NK-92 treated with Interleukin-12 subunit alpha and Interleukin-12 subunit beta, amount 100 ng/mL, for 24 hours (cell line): ENCODE data around the gene BCAM.

Source experiments
- DNase-seq: peaks from one replicate; lab custom pipeline; 2025; lab: John Stamatoyannopoulos, UW

Gene BCAM

GRCh38 chr19:44792281-44792680, 16.6 kb upstream of the BCAM start:
- DNase-seq = no peak

- no peak for DNase-seq
These were observed 14.3 kb upstream of the BCAM start for GRCh38 chr19:44794610-44795009.

GRCh38 chr19:44795398-44795987, 13.4 kb upstream of the BCAM start:
- no peak for DNase-seq

DNA sequence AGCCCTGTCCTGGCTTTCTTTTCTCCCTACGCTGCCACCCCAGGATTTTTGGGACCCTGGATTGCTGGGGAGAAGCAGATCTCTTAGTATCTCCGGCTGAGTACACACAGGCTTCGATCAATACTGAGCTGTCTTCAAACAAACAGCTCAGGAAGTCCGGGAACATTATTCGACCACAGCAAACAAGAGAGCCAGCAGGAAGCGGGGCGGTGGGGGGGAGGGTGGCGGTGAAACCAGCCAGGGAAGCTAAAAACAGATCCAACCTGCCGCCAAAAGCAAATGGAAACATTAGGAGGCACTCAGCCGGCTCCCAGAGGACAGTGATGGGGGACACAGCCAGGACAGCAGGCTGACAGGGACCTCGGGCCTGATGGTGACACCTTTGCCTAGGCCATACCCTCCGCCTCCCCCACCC, 12.2 kb upstream of the BCAM start:
- DNase-seq = no peak

DNA sequence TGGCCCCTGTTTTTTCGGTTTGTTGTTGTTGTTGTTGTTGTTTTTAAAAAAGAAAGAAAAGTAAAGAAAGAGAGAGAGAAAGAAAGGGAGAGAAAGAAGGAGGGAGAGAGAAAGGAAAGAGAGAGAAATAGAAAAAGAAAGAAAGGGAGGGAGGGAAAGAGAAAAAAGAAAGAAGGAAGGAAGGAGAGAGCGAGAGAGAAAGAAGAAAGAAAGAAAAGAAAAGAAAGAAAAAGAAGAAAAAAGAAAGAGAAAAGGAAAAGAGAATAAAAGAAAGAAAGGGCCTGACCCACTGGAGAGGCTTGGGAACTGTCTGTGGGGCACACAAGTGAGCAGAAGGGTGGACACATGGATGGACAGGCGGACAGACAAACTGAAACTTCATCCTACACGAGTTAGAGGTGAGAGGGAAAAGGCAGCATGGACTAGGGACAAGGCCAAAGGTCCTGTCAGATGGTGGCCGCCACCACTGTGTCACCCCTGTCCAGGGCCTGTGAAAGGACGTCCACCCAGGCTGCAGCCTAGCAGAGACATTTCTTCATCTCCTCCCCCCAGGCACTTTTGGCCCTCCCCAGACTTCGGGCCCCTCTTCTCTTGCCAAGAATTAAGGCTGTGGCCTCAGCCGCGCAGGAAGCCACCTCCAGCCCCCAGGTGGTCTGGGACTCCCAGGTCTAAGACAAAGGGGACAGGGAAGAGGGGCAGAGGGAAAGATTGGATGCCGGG, 9.1 kb upstream of the BCAM start:
- DNase-seq = no peak

DNA sequence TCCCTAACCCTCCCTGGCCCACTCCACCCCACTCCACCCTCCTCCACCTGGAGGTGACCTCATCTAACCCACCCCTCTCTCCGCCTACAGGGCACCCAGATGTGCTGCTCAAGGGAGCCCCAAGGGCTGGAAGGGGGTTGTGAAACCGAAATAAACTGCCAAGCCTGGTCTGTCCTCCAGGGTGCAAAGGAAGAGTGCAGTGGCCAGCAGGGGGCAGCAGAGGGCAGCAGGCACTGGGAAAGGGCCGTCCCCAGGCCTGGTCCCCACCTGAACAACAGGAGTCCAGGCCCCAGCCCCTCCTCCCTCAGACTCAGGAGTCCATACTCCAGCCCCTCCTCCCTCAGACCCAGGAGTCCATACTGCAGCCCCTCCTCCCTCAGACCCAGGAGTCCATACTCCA, 8.4 kb upstream of the BCAM start:
- DNase-seq = peak; percentile 72

- DNase-seq = no peak
These were observed 5.2 kb upstream of the BCAM start for GRCh38 chr19:44803442-44804428.

DNA sequence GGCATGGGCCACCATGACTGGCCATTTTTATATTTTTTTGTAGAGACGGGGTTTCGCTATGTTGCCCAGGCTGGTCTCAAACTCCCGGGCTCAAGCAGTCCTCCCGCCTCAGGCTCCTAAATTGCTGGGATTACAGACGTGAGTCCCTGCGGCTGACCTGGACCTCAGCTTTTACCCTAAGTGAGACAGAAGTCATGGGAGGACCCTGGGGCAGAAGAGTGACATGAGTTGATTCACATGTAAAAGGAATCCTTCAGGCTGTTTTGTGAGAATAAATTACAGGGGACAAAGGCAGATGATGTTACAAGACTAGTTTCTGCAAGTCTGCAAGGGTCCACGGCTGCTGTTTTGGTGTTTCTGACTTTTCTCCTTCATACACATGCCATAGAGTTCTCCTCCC, 2.6 kb upstream of the BCAM start:
- no peak for DNase-seq

DNA sequence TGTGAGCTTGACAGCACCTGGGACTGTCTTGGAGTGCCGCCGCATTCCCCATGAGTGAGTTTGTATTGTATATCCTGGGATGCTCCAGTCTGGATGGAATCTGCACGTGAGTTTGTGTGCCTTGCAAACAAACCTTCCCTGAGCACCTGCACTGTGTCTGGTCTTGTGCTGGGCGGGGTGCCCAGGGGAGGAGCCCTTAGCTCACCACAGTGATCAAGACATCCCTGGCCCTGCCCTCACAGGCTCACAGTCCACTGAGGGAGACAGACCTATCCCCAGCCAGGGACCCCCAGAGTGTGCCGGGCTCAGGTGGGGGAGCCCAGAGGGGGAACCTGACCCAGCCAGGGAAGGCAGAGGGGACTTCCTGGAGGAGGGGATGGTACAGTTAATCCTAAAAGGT, 1.7 kb upstream of the BCAM start:
- no peak for DNase-seq

GRCh38 chr19:44807652-44808462, 1.0 kb upstream of the BCAM start:
- no peak for DNase-seq

GRCh38 chr19:44809577-44810233, 802 bp downstream of the BCAM start:
- DNase-seq = no peak

GRCh38 chr19:44810234-44811121, 1.6 kb downstream of the BCAM start:
- DNase-seq = no peak

- no peak for DNase-seq
These were observed 2.2 kb downstream of the BCAM start for GRCh38 chr19:44811122-44811419.

DNA sequence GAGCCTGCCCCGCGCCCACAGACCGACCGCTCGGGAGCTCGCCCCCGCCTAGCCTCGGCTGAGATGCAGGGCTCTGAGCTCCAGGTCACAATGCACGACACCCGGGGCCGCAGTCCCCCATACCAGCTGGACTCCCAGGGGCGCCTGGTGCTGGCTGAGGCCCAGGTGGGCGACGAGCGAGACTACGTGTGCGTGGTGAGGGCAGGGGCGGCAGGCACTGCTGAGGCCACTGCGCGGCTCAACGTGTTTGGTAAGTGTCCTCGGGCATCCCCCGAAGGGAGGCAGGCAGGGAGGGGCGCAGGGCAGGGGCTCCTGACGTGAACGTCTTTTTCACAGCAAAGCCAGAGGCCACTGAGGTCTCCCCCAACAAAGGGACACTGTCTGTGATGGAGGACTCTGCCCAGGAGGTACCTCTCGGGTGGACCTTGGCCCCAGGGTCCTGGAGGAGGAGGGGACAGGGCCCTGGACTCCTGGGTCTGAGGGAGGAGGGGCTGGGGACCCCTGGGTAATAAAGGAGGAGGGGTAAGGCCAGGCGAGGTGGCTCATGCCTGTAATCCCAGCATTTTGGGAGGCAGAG, 3.3 kb downstream of the BCAM start:
- no peak for DNase-seq

DNA sequence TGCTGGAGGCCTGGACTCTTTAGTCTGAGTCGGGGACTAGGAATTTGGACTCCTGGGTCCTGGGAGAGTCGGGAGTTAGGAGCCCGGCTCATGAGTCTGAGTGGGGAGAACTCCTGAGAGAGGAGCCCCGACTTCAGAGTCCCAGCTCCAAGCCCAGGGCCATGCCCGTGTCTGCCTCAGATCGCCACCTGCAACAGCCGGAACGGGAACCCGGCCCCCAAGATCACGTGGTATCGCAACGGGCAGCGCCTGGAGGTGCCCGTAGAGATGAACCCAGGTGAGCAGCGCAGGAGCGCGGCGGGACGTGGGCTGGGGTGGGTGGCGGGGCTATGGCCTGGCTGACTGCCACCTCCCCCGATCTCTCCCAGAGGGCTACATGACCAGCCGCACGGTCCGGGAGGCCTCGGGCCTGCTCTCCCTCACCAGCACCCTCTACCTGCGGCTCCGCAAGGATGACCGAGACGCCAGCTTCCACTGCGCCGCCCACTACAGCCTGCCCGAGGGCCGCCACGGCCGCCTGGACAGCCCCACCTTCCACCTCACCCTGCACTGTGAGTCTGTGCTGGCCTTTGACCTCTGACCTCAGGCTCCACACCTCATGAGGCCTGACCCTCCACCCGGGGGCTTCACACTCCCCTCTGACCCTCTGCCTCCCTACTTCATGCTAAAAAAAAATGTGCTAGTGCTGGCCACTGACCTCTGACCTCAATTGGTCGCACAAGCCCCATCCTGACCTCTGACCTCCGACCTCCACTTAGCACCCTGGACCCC, 4.4 kb downstream of the BCAM start:
- DNase-seq = no peak

- DNase-seq = no peak
These were observed 5.1 kb downstream of the BCAM start for GRCh38 chr19:44813841-44814470.

DNA sequence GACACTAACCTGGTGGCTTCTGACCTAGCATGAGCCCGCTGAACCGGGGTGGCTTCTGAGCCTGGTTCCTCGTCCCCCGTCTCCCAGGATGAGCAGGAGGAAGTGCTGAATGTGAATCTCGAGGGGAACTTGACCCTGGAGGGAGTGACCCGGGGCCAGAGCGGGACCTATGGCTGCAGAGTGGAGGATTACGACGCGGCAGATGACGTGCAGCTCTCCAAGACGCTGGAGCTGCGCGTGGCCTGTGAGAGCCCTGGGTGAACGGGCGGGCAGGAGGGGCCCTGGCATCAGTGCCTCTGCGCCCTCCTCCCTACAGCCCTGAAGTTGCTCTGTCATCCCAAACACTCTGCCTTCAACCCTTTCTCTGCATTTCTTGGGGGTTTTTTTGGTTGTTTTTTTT, 5.6 kb downstream of the BCAM start:
- DNase-seq = no peak

GRCh38 chr19:44816301-44816700, 7.4 kb downstream of the BCAM start:
- DNase-seq = no peak
